ENCODE results near the gene ZFPM1. TPM values are rescaled to one million over a fixed set of nuclear protein-coding genes. Genes with fewer than 3 reads are reported as not detected.

The ZFPM1 gene
- total RNA-seq, 1 donor from 2014 or later = 5.6 TPM

DNA sequence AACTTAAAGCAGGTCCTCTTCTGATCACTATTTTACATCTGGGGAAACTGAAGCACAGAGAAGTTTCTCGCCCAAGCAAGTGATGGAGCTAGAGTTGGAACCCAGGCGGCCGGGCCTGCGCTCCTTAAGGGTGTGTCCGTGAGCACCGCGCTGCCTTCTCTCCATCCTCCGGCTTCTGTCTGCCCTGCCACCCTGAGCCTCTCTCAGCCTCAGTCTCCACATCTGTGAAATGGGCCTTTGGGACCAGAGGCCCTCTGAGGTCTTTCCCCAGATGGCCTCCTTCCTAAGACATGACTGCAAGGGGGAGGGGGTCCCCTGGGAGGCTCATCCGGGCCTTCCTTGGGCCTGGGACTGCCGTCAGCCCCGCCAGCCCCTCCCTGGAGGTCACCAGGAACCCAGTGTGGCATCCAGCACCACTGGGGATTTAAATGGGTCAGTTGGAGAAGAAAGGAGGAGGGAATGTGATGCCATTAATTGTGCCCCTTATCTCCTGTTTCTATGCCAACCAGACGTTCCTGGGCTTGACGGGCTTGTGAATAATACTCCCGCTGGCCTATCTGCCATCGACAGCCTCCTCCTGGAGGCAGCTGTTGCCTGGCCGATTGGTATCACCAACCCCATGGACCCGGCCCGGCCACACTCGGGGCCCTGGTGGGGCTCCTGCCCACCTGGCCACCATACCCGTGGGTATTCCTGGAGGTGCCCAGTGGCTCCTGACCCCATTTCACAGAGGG, 5.1 kb downstream of the ZFPM1 start:
- H3K27ac ChIP-seq = no peak overlapping the region
- peaks cover 41% of the 10 kb centered on the region for H3K4me1 ChIP-seq
- no peak overlapping the region for H3K4me3 ChIP-seq
- H3K9me3 ChIP-seq = no peaks in the 10 kb centered on the region
- TF ChIP-seq, protein P1, sequence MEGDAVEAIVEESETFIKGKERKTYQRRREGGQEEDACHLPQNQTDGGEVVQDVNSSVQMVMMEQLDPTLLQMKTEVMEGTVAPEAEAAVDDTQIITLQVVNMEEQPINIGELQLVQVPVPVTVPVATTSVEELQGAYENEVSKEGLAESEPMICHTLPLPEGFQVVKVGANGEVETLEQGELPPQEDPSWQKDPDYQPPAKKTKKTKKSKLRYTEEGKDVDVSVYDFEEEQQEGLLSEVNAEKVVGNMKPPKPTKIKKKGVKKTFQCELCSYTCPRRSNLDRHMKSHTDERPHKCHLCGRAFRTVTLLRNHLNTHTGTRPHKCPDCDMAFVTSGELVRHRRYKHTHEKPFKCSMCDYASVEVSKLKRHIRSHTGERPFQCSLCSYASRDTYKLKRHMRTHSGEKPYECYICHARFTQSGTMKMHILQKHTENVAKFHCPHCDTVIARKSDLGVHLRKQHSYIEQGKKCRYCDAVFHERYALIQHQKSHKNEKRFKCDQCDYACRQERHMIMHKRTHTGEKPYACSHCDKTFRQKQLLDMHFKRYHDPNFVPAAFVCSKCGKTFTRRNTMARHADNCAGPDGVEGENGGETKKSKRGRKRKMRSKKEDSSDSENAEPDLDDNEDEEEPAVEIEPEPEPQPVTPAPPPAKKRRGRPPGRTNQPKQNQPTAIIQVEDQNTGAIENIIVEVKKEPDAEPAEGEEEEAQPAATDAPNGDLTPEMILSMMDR (IDR thresholded peaks at IDR 0.05) = no peak
- intact Hi-C loops (cut with DNase I) = no loop called here
- no peaks in the 10 kb centered on the region for H3K36me3 ChIP-seq
- H3K27me3 ChIP-seq (ENCODE audit: low read depth) = no peaks in the 10 kb centered on the region
- ATAC-seq = no peak
- no peak for DNase-seq

DNA sequence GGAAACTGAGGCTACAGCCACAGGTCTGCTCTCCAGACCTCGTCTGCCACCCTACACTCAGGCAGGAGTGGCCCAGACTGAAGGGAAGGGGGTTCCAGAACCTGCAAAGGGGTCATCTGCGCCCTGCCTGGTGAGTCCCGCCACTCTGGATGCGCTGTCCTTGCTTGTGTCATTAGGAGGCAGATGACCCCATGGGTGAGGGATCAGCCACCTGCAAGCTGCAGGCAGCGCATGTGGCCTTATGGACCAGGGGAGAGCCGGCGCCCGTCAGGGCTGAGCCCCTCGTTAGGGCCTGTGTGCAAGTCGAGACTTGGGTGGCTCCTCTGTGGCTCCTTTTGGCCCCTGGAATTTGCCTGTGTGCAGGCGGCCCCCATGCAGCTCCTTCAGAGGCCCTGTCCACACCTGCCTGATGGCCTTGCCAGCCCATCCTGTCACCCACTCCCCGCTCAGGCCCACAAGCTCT, 5.7 kb downstream of the ZFPM1 start:
- TF ChIP-seq, protein P1 (IDR thresholded peaks at IDR 0.05) = no peak
- Histone ChIP-seq H3K27me3 (ENCODE audit: low read depth) (no peaks in the 10 kb centered on the region), H3K4me1 (peaks cover 40% of the 10 kb centered on the region), H3K27ac (no peak overlapping the region), H3K36me3 (no peaks in the 10 kb centered on the region), H3K9me3 (no peaks in the 10 kb centered on the region), H3K4me3 (no peak overlapping the region)
- intact Hi-C loops (cut with DNase I) = no loop called here
- DNase-seq = no peak
- no peak for ATAC-seq

DNA sequence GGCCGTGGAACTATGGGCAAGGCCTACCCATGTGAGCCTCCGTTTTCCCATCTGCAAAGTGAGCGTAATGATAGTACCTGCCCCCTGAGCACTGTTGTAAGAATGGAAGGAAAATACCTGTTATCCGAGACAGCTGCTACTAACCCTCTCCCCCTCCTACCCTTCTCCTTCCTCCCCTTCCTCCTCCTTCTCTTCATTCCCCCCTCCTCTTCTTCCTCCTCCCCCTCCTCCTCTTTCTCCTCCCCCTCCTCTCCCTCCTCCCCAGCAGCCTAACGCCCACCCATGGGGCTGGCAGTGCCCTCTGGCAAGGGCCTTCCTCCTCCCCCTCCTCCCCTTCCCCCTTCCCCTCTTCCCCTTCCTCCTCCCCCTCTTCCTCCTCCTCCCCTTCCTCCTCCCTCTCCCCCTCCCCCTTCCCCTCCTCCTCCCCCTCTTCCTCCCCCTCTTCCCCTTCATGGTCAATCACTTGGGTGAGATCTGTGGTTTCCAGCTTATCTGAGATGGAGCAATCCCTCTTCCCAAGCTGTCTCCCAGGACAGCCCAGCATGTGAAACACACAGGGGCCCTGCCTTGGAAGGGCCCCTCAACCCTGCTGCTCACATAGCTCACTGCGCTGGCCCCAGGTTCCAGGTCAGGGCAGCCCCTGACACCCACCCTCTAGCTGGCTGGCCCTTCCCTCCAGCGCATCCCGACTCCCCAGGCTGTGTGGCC, 6.4 kb downstream of the ZFPM1 start:
- TF ChIP-seq, protein P1 (IDR thresholded peaks at IDR 0.05) = no peak
- Histone ChIP-seq H3K4me3 (no peak overlapping the region), H3K9me3 (no peaks in the 10 kb centered on the region), H3K4me1 (peaks cover 32% of the 10 kb centered on the region), H3K27ac (no peak overlapping the region), H3K36me3 (no peaks in the 10 kb centered on the region), H3K27me3 (ENCODE audit: low read depth) (no peaks in the 10 kb centered on the region)
- intact Hi-C loops (cut with DNase I) = no loop called here
- ATAC-seq = no peak
- DNase-seq = no peak

DNA sequence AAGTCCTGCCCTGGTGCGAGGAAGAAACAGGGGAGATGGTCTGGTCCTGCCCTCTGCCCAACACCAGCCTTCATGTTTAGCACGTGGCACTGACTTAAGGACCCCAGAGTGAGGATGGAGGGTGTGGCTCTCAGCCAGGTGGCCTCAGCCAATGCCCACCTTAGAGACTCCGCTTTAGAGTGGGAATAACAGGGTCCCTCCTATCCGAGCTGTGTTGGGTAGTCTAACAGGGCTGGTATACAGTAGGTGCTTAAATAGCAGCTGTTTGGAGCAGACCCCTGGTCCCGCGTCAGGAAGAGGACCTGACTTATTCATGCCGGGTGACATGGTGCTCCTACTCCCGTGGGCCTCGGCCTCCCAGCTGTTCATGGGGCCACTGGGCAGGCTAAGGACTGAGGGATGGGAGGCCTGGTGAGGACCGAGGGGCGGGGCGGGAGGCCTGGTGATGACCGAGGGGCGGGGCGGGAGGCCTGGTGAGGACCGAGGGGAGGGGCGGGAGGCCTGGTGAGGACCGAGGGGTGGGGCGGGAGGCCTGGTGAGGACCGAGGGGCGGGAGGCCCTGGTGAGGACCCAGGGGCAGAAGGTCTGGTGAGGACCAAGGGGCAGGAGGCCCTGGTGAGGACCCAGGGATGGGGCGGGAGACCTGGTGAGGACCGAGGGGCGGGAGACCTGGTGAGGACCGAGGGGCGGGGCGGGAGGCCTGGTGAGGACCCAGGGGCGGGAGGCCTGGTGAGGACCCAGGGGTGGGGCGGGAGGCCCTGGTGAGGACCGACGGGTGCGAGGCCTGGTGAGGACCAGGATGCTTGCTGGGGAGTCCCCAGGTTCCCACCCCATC, 7.6 kb downstream of the ZFPM1 start:
- Histone ChIP-seq H3K9me3 (no peaks in the 10 kb centered on the region), H3K36me3 (no peaks in the 10 kb centered on the region), H3K27me3 (ENCODE audit: low read depth) (no peaks in the 10 kb centered on the region), H3K4me1 (peaks cover 27% of the 10 kb centered on the region), H3K27ac (no peak overlapping the region), H3K4me3 (no peak overlapping the region)
- TF ChIP-seq, protein P1 (IDR thresholded peaks at IDR 0.05) = no peak
- intact Hi-C loops (cut with DNase I) = no loop called here
- ATAC-seq (no peak), DNase-seq (no peak)

Data from lower lobe of right lung (tissue), 2 donors.